ENCODE measurements around the gene RPS28. TPM values are rescaled to one million over a fixed set of nuclear protein-coding genes. Genes with fewer than 3 reads are reported as not detected.
A peak's percentile ranks its signal among the peaks of the same experiment; 100 is the strongest.

RPS28 gene
- total and polyA plus RNA-seq, 2 experiments from 2014 or later: 312 to 693 TPM

DNA sequence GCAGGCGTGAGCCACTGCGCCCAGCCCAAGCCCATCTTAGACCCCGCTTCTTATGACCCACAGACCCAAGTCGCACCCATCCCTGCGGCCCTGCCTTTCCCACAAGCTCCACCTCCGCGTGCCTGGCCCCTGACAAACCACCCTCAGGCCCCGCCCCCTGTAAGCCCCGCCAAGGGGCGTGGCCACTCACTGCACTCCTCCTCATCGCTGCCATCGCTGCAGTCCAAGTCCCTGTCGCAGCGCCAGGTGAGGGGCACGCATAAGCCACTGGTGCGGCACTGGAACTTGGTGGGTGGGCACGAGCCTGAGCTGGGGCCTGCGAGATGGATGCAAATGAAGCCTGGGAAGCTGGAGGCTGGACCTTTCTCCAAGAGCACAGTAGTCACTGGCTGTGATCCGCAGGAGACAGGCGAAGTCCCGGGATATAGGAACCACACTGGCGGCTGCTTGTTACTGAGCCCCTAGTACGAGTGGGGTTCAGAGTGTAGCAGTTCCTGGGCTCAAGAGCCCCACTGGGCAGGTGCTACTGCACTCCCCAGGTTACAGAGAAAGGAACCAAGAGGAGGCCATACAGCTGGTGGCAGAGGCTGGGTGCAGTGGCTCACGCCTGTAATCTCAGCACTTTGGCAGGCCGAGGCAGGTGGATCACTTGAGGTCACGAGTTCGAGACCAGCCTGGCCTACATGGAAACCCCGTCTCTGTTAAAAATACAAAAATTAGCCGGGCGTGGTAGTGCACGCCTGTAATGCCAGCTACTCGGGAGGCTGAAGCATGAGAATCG is 16.3 kb upstream of the RPS28 start:
- no peak overlapping the region for H3K27ac ChIP-seq
- H3K27me3 ChIP-seq: no peaks in the 10 kb centered on the region
- H4K20me1 ChIP-seq (ENCODE audit: insufficient read depth, poor library complexity, severe bottlenecking): no peaks in the 10 kb centered on the region
- peaks cover 15% of the 10 kb centered on the region for H3K4me1 ChIP-seq (ENCODE audit: insufficient read depth)
- H3K9me3 ChIP-seq (ENCODE audit: low read depth): no peaks in the 10 kb centered on the region
- H3K4me3 ChIP-seq: no peak overlapping the region
- WGBS (ENCODE audit: low lambda C conversion rate, missing lambda C conversion rate): 92% methylated on average over 30 of the region's 33 CpGs
- TF ChIP-seq CTCF (IDR thresholded peaks at IDR 0.05; ENCODE audit: poor library complexity) (no peak), EZH2phosphoT487 (IDR thresholded peaks at IDR 0.05; ENCODE audit: low read depth, severe bottlenecking, unreplicated experiment) (no peak)
- no peaks in the 10 kb centered on the region for H3K36me3 ChIP-seq (replicated peaks; ENCODE audit: insufficient read depth, low read depth)
- no peaks in the 10 kb centered on the region for H3K9me2 ChIP-seq (replicated peaks; ENCODE audit: insufficient read depth)
- DNase-seq (ENCODE audit: low spot score): peak; percentile 18
- H3K4me2 ChIP-seq: no peak overlapping the region
- H2AFZ ChIP-seq: no peak overlapping the region
- peaks cover 6% of the 10 kb centered on the region for H3K79me2 ChIP-seq

- no peak overlapping the region for H3K27ac ChIP-seq
- no peaks in the 10 kb centered on the region for H3K27me3 ChIP-seq
- no peaks in the 10 kb centered on the region for H3K36me3 ChIP-seq (replicated peaks; ENCODE audit: insufficient read depth, low read depth)
- peaks cover 15% of the 10 kb centered on the region for H3K4me1 ChIP-seq (ENCODE audit: insufficient read depth)
- no peak overlapping the region for H2AFZ ChIP-seq
- TF ChIP-seq EZH2 (IDR thresholded peaks at IDR 0.05; ENCODE audit: borderline replicate concordance): no peak
- no peak for TF ChIP-seq EZH2phosphoT487 (IDR thresholded peaks at IDR 0.05; ENCODE audit: low read depth, severe bottlenecking, unreplicated experiment)
- no peak for TF ChIP-seq CTCF (IDR thresholded peaks at IDR 0.05; ENCODE audit: poor library complexity)
- H3K4me3 ChIP-seq: no peak overlapping the region
- WGBS (ENCODE audit: low lambda C conversion rate, missing lambda C conversion rate): 84% methylated on average over 4 of the region's 4 CpGs
- no peak for DNase-seq (ENCODE audit: low spot score)
- peaks cover 6% of the 10 kb centered on the region for H3K79me2 ChIP-seq
- H3K9me3 ChIP-seq (ENCODE audit: low read depth): no peaks in the 10 kb centered on the region
- H4K20me1 ChIP-seq (ENCODE audit: insufficient read depth, poor library complexity, severe bottlenecking): no peaks in the 10 kb centered on the region
- H3K9me2 ChIP-seq (replicated peaks; ENCODE audit: insufficient read depth): no peaks in the 10 kb centered on the region
- no peak overlapping the region for H3K4me2 ChIP-seq
These were observed 15.5 kb upstream of the RPS28 start for GRCh38 chr19:8305798-8306197.

- no peak overlapping the region for H2AFZ ChIP-seq
- no peaks in the 10 kb centered on the region for H3K27me3 ChIP-seq
- H3K27ac ChIP-seq: no peak overlapping the region
- DNase-seq (ENCODE audit: low spot score): no peak
- peaks cover 6% of the 10 kb centered on the region for H3K79me2 ChIP-seq
- TF ChIP-seq EZH2 (IDR thresholded peaks at IDR 0.05; ENCODE audit: borderline replicate concordance) (no peak), CTCF (IDR thresholded peaks at IDR 0.05; ENCODE audit: poor library complexity) (no peak), EZH2phosphoT487 (IDR thresholded peaks at IDR 0.05; ENCODE audit: low read depth, severe bottlenecking, unreplicated experiment) (no peak)
- WGBS (ENCODE audit: low lambda C conversion rate, missing lambda C conversion rate): 87% methylated on average over 17 of the region's 17 CpGs
- no peaks in the 10 kb centered on the region for H4K20me1 ChIP-seq (ENCODE audit: insufficient read depth, poor library complexity, severe bottlenecking)
- no peak overlapping the region for H3K4me2 ChIP-seq
- H3K9me3 ChIP-seq (ENCODE audit: low read depth): no peaks in the 10 kb centered on the region
- peaks cover 15% of the 10 kb centered on the region for H3K4me1 ChIP-seq (ENCODE audit: insufficient read depth)
- no peaks in the 10 kb centered on the region for H3K36me3 ChIP-seq (replicated peaks; ENCODE audit: insufficient read depth, low read depth)
- H3K4me3 ChIP-seq: no peak overlapping the region
- no peaks in the 10 kb centered on the region for H3K9me2 ChIP-seq (replicated peaks; ENCODE audit: insufficient read depth)
These were observed 14.9 kb upstream of the RPS28 start for GRCh38 chr19:8306235-8307054.

All from hepatocyte (in vitro differentiated cells).